Karpas-422 (cell line): ENCODE data around the gene PDE8A. TPM values are rescaled to one million over a fixed set of nuclear protein-coding genes. Genes with fewer than 3 reads are reported as not detected.

Experiments
- DNase-seq: peaks from one replicate; pipeline ENCODE4 v3.0.0-alpha.2; 2015
- H2AFZ ChIP-seq: fragments of 200-600 bp; sonication (generic); 2 replicates; pipeline ENCODE4 v1.6.1; 2014; ENCODE audit warnings: antibody characterized with exemption, low read length, mixed read lengths
- H3K27ac ChIP-seq: fragments of 200-600 bp; sonication (generic); 2 replicates; pipeline ENCODE4 v1.5.1; 2014; ENCODE audit warnings: mild to moderate bottlenecking, low read length, moderate library complexity
- H3K27me3 ChIP-seq: fragments of 200-600 bp; sonication (generic); 2 replicates; pipeline ENCODE4 v1.6.1; 2014; ENCODE audit warnings: low read length, mixed read lengths
- H3K36me3 ChIP-seq: fragments of 200-600 bp; sonication (generic); 2 replicates; pipeline ENCODE4 v1.6.1; 2014; ENCODE audit warnings: low read length, mixed read lengths; ENCODE audit not compliant: insufficient read depth
- H3K4me1 ChIP-seq: fragments of 200-600 bp; sonication (generic); 2 replicates; pipeline ENCODE4 v1.6.1; 2014; ENCODE audit warnings: mild to moderate bottlenecking, low read length, mixed read lengths
- H3K4me2 ChIP-seq: fragments of 200-600 bp; sonication (generic); 2 replicates; pipeline ENCODE4 v1.6.1; 2014; ENCODE audit warnings: low read length, low read depth, mild to moderate bottlenecking; ENCODE audit not compliant: poor library complexity, severe bottlenecking
- H3K4me3 ChIP-seq: fragments of 200-600 bp; sonication (generic); 2 replicates; pipeline ENCODE4 v1.5.1; 2014; ENCODE audit warnings: mild to moderate bottlenecking, antibody characterized with exemption, low read length, mixed read lengths
- H3K79me2 ChIP-seq: fragments of 200-600 bp; sonication (generic); 2 replicates; pipeline ENCODE4 v1.6.1; 2014; ENCODE audit warnings: mild to moderate bottlenecking, low read length, mixed read lengths
- H3K9ac ChIP-seq: fragments of 200-600 bp; sonication (generic); 2 replicates; pipeline ENCODE4 v1.6.0; 2014; ENCODE audit warnings: low read length
- H3K9me2 ChIP-seq: fragments of 200-600 bp; sonication (generic), shearing (Covaris generic); replicated peaks from 2 replicates; pipeline ENCODE4 v1.6.0; 2014; ENCODE audit warnings: mild to moderate bottlenecking, low read length, moderate library complexity; ENCODE audit not compliant: insufficient read depth
- H3K9me3 ChIP-seq: fragments of 300-700, 200-600 bp; sonication (generic); 2 replicates; pipeline ENCODE4 v1.6.1; 2014; ENCODE audit warnings: low read length, mixed read lengths
- H4K20me1 ChIP-seq: fragments of 200-600 bp; sonication (generic); 2 replicates; pipeline ENCODE4 v1.6.1; 2014; ENCODE audit warnings: mild to moderate bottlenecking, antibody characterized with exemption, low read length, low read depth; ENCODE audit not compliant: insufficient read depth
- total RNA-seq: library from RNA; depleted of rRNA; stranded (reverse); fragments of >200 nt; shearing (Covaris generic); gene quantifications from 2 replicates; pipeline ENCODE4 v1.2.3, GENCODE V29; 2014; ENCODE audit warnings: low replicate concordance

PDE8A gene
- total RNA-seq, 1 experiment from 2014 or later: 3.4 TPM

DNA sequence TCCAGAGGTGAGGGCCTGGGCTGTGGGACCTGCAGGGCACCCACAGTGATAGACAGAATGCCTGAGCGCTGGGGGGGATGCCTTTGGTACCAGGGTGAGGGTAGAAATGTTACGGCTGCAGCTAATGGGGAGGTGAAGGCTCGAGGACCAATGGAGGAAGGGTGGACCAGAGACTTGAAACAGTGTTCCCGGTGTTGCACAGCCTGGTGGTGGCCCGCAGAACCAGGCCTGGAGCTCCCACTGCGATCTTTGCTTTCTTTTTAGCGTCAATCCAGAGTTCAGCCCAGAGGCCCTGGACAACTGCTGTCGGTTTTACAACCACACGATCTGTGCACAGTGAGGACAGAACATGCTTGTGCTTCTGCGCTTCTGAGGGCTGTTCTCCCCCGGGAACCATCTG is 36.8 kb upstream of the PDE8A start:
- Histone ChIP-seq H2AFZ (no peak overlapping the region), H4K20me1 (no peaks in the 10 kb centered on the region), H3K36me3 (no peaks in the 10 kb centered on the region), H3K4me1 (no peaks in the 10 kb centered on the region), H3K27ac (no peak overlapping the region), H3K9ac (no peak overlapping the region), H3K9me3 (no peaks in the 10 kb centered on the region), H3K4me2 (no peak overlapping the region), H3K4me3 (no peak overlapping the region), H3K9me2 (no peaks in the 10 kb centered on the region), H3K79me2 (no peaks in the 10 kb centered on the region), H3K27me3 (no peaks in the 10 kb centered on the region)
- DNase-seq: no peak

DNA sequence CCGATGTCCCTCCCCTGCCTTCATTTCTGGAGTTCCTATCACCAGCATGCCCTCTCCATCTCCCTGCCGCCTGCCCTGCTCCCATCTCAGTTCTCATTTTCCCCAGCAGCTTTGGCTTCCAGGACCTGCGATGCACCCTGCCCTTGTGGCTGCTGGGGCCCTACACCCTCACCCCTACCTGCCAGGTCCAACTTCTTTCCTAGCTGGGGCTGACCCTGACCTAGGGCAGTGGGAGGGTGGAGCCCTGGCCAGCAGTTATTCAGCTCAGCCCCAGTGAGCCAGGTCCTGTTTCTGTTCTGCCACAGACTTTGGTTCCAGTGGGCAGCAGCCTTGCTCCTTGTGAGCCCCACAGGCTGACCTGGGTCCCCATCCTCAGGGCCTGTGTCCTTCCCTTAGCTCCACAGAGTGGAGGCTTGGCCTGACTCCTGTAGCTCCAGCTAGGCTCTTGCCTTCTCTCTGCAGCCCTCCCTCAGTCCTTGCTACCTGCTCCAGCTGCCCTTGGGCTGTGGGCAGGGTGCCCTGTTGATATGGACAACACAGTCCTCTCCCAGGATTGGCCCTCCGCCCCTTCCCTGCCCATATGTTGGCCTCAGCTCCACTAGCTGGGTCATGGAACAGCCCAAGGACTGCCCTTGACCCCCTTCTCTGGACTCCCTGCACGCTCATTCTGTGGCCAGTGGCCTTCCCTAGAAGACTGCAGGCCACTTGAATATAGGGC is 34.7 kb upstream of the PDE8A start:
- Histone ChIP-seq H3K9ac (no peak overlapping the region), H3K9me2 (no peaks in the 10 kb centered on the region), H3K27ac (no peak overlapping the region), H3K27me3 (no peaks in the 10 kb centered on the region), H4K20me1 (no peaks in the 10 kb centered on the region), H3K4me1 (no peaks in the 10 kb centered on the region), H2AFZ (no peak overlapping the region), H3K36me3 (no peaks in the 10 kb centered on the region), H3K9me3 (no peaks in the 10 kb centered on the region), H3K4me3 (no peak overlapping the region), H3K4me2 (no peak overlapping the region), H3K79me2 (no peaks in the 10 kb centered on the region)
- no peak for DNase-seq

DNA sequence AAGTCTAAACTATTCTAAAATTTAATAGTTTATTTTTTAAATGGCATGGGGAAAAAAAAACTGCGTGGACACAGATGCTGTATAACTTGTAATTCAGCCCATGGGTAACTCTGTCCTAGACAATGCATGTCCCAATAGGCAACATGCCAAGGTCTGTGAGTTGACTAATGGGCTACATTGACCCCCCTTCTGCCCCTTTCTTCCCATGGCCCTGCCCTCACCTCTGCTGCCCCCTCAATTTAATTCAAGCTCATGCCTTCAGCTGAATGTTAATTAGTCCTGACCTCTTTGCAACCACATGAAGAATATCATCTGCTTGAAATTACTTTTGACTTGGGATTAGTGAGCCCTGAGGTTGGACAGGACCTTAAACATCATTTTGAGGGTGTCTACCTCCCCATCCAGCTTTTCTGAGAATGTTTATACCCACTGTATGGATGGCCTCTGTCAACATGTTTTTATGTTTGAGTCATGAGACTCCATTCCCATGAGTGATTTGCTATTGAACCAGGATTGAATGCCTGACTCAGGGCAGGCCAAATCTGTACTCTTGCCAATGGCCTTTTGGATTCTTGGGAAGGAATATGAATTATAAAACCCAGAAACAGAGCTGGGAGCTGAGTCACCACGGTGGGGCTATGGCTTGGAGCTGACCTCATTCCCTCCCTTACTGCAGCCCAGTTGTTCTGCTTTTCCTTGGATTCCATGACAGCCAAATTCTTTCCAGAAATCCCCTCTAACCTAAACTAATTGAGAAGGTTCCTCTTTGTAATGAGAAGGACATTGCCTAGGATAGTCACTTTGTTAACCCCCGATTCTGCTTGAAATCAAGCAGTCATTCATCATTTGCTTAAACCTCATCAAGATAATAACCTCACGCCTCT is 33.5 kb upstream of the PDE8A start:
- Histone ChIP-seq H4K20me1 (no peaks in the 10 kb centered on the region), H3K36me3 (no peaks in the 10 kb centered on the region), H3K4me3 (no peak overlapping the region), H3K9me2 (no peaks in the 10 kb centered on the region), H3K9me3 (no peaks in the 10 kb centered on the region), H2AFZ (no peak overlapping the region), H3K4me2 (no peak overlapping the region), H3K9ac (no peak overlapping the region), H3K79me2 (no peaks in the 10 kb centered on the region), H3K27ac (no peak overlapping the region), H3K27me3 (no peaks in the 10 kb centered on the region), H3K4me1 (no peaks in the 10 kb centered on the region)
- DNase-seq: no peak

DNA sequence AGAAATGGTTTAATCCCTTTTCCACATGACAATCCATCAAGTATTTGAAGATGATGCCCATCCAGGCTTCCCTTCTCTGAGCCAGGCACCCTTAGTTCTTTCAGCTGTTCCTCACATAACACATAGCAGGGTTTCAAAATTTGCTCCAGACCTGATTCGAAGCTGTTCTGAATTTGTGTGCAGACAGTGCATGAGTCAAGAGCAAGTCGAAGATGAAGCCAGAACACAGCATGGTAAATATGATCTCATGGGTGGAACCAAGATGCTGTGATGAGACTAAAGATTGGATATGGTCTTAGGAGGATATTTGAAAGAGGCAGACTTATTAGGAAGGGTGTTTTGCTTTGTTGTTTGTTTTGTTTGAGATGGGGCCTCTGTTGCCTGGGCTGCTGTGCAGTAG is 32.6 kb upstream of the PDE8A start:
- Histone ChIP-seq H4K20me1 (no peaks in the 10 kb centered on the region), H3K4me2 (no peak overlapping the region), H2AFZ (no peak overlapping the region), H3K9me3 (no peaks in the 10 kb centered on the region), H3K36me3 (no peaks in the 10 kb centered on the region), H3K4me1 (no peaks in the 10 kb centered on the region), H3K9ac (no peak overlapping the region), H3K27me3 (no peaks in the 10 kb centered on the region), H3K9me2 (no peaks in the 10 kb centered on the region), H3K79me2 (no peaks in the 10 kb centered on the region), H3K27ac (no peak overlapping the region), H3K4me3 (no peak overlapping the region)
- no peak for DNase-seq

DNA sequence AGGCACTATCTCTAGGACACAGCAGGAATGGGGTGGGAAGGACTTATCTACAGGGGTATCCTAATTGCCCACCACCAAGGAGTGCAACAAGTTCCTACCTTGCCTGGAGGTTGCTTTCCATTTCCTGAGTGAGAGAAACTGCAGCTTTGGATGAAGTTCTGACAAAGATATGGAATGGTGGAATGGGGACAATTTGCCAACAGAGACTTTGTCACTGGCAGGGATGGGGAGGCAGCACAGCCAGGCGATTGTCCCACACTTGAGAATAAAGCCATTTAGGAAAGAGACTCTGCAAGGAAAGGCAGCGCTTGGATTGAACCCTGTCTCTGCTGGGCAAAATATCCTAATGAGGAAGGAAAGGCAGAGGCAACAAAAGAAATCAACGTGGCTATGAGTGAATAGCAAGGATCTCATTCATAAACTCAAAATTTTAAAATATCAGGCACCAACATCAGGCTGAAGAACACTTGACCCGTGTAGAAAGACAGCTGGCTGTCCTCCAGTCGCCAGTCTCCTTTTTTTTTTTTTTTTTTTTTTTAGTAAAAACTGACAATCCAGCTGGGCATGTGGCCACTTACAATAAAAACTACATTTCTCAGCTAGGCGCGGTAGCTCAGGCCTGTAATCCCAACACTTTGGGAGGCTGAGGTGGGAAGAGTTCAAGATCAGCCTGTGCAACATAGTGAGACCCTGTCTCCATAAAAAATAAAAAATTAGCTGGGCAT is 31.6 kb upstream of the PDE8A start:
- no peak overlapping the region for H3K4me2 ChIP-seq
- H3K9ac ChIP-seq: no peak overlapping the region
- H3K9me3 ChIP-seq: no peaks in the 10 kb centered on the region
- H4K20me1 ChIP-seq: no peaks in the 10 kb centered on the region
- H3K4me3 ChIP-seq: no peak overlapping the region
- no peaks in the 10 kb centered on the region for H3K27me3 ChIP-seq
- no peak overlapping the region for H3K27ac ChIP-seq
- H3K36me3 ChIP-seq: no peaks in the 10 kb centered on the region
- no peak for DNase-seq
- no peaks in the 10 kb centered on the region for H3K4me1 ChIP-seq
- H2AFZ ChIP-seq: no peak overlapping the region
- H3K79me2 ChIP-seq: no peaks in the 10 kb centered on the region
- H3K9me2 ChIP-seq: no peaks in the 10 kb centered on the region

DNA sequence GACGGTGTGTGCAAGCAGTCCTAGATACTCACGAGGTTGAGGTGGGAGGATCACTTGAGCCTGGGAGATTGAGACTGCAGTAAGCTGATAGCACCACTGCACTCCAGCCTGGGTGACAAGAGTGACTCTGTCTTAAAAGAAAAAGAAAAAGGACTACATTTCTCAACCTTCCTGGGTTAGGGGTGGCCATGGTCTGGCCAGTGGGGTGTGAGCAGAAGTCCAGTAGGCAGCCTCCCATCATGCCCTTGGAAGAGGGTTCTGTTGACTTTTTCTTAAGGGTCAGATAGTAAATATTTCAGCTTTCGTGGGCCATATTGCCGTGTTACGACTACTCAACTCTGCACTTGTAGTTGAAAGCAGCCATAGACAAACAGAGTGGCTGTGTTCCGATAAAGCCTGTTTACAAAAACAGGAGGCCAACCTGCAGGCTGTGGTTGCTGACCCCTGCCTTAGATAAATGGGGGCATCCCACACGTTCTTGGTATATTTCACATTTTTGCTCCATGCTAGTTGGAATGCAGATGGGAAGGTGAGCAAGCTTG is 31.0 kb upstream of the PDE8A start:
- H2AFZ ChIP-seq: no peak overlapping the region
- no peak overlapping the region for H3K27ac ChIP-seq
- no peaks in the 10 kb centered on the region for H3K36me3 ChIP-seq
- H4K20me1 ChIP-seq: no peaks in the 10 kb centered on the region
- no peak overlapping the region for H3K4me2 ChIP-seq
- no peaks in the 10 kb centered on the region for H3K9me2 ChIP-seq
- H3K9me3 ChIP-seq: no peaks in the 10 kb centered on the region
- H3K4me3 ChIP-seq: no peak overlapping the region
- no peaks in the 10 kb centered on the region for H3K27me3 ChIP-seq
- no peaks in the 10 kb centered on the region for H3K4me1 ChIP-seq
- no peak for DNase-seq
- H3K9ac ChIP-seq: no peak overlapping the region
- H3K79me2 ChIP-seq: no peaks in the 10 kb centered on the region

DNA sequence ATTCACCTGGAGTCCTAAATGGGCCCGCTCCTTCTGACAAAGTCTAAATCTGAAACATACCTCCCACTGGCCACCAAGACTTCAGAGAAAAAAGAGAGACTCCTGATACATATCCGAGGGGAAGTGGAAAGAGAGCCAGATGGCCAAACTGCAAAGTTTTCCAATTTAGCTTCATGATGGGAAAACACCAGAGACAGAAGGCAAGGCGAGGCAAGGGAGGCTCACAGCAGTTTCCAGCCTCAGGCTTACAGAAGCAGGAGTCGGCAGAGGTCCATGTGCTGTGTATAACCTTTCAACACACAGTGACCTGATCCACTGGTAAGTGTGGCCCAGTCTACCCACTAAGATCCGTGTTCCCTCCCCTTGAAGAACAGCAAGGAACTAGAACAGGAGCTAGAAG is 29.9 kb upstream of the PDE8A start:
- H3K27ac ChIP-seq: no peak overlapping the region
- H4K20me1 ChIP-seq: no peaks in the 10 kb centered on the region
- no peaks in the 10 kb centered on the region for H3K4me1 ChIP-seq
- no peak overlapping the region for H3K9ac ChIP-seq
- no peaks in the 10 kb centered on the region for H3K9me2 ChIP-seq
- H3K4me2 ChIP-seq: no peak overlapping the region
- H2AFZ ChIP-seq: no peak overlapping the region
- no peak overlapping the region for H3K4me3 ChIP-seq
- H3K36me3 ChIP-seq: no peaks in the 10 kb centered on the region
- no peaks in the 10 kb centered on the region for H3K9me3 ChIP-seq
- H3K27me3 ChIP-seq: no peaks in the 10 kb centered on the region
- H3K79me2 ChIP-seq: no peaks in the 10 kb centered on the region
- no peak for DNase-seq

DNA sequence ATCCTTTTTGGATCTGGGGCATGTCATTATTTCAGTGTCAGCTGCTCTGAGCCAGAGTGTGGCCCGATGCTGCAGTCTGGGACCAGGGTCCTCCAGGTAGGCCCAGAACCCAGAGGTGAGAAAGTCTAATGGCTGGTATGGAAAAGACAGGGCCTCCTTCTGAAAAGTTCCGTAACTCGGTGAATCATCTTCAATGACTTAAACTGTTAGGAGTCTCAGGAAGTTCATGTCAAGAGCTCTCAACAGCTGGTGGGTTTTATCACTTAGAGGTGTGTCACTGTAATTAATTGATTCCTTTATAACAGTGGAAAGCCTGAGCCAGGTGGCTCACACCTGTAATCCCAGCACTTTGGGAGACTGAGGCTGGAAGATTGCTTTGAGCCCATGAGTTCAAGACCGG is 28.5 kb upstream of the PDE8A start:
- Histone ChIP-seq H4K20me1 (no peaks in the 10 kb centered on the region), H3K27me3 (no peaks in the 10 kb centered on the region), H3K9me2 (no peaks in the 10 kb centered on the region), H3K36me3 (no peaks in the 10 kb centered on the region), H3K4me3 (no peak overlapping the region), H3K9me3 (no peaks in the 10 kb centered on the region), H3K79me2 (no peaks in the 10 kb centered on the region), H3K27ac (no peak overlapping the region), H2AFZ (no peak overlapping the region), H3K4me1 (no peaks in the 10 kb centered on the region), H3K4me2 (no peak overlapping the region), H3K9ac (no peak overlapping the region)
- no peak for DNase-seq
